Measurements from ENCODE around the gene GALNT16. TPM values are rescaled to one million over a fixed set of nuclear protein-coding genes. Genes with fewer than 3 reads are reported as not detected.
"Not testable (repeated sequence)": the region's sequence is repeated elsewhere in the genome, so short reads cannot be mapped to it uniquely, and the experiment has no call there.

The GALNT16 gene
- 1 to 10 TPM; 1.9 to 3.6 (median 3.4) TPM for polyA plus RNA-seq (ENCODE audit: insufficient read length in 3 of 3)

GRCh38 chr14:69259527-69260189 lies at the start of gene GALNT16:
Gene GALNT16, plus strand, starts transcription at chr14:69260158. Its CDS starts 133 bp downstream, at chr14:69260291.
- peak in 1 of 3 donors; percentile 18 for DNase-seq (ENCODE audit: low read depth in 3 of 3, low spot score in 2 of 3)

- DNase-seq (ENCODE audit: low read depth in 3 of 3, low spot score in 2 of 3) = peak in 1 of 3 donors; percentile 16
Observed at GRCh38 chr14:69214393-69214792, 45.6 kb upstream of the GALNT16 start.

- not testable (repeated sequence) for DNase-seq (ENCODE audit: low read depth in 3 of 3, low spot score in 2 of 3)
Observed at GRCh38 chr14:69217663-69218062, 42.3 kb upstream of the GALNT16 start.

GRCh38 chr14:69224946-69225345 lies 35.0 kb upstream of the GALNT16 start:
- DNase-seq (ENCODE audit: low read depth in 3 of 3, low spot score in 2 of 3) = no peak

- no peak for DNase-seq (ENCODE audit: low read depth in 3 of 3, low spot score in 2 of 3)
Observed at GRCh38 chr14:69226178-69226577, 33.8 kb upstream of the GALNT16 start.

GRCh38 chr14:69226736-69227135 lies 33.2 kb upstream of the GALNT16 start:
- no peak for DNase-seq (ENCODE audit: low read depth in 3 of 3, low spot score in 2 of 3)

GRCh38 chr14:69231486-69231885 lies 28.5 kb upstream of the GALNT16 start:
- no peak for DNase-seq (ENCODE audit: low read depth in 3 of 3, low spot score in 2 of 3)

GRCh38 chr14:69232388-69232787 lies 27.6 kb upstream of the GALNT16 start:
- no peak for DNase-seq (ENCODE audit: low read depth in 3 of 3, low spot score in 2 of 3)

GRCh38 chr14:69234106-69234505 lies 25.9 kb upstream of the GALNT16 start:
- no peak for DNase-seq (ENCODE audit: low read depth in 3 of 3, low spot score in 2 of 3)

GRCh38 chr14:69235708-69236107 lies 24.2 kb upstream of the GALNT16 start:
- DNase-seq (ENCODE audit: low read depth in 3 of 3, low spot score in 2 of 3) = no peak

GRCh38 chr14:69237142-69237541 lies 22.8 kb upstream of the GALNT16 start:
- no peak for DNase-seq (ENCODE audit: low read depth in 3 of 3, low spot score in 2 of 3)

GRCh38 chr14:69237584-69237983 lies 22.4 kb upstream of the GALNT16 start:
- DNase-seq (ENCODE audit: low read depth in 3 of 3, low spot score in 2 of 3) = no peak

- no peak for DNase-seq (ENCODE audit: low read depth in 3 of 3, low spot score in 2 of 3)
Observed at GRCh38 chr14:69238883-69239282, 21.1 kb upstream of the GALNT16 start.

GRCh38 chr14:69240527-69241173 lies 19.3 kb upstream of the GALNT16 start:
- no peak for DNase-seq (ENCODE audit: low read depth in 3 of 3, low spot score in 2 of 3)

GRCh38 chr14:69241577-69241976 lies 18.4 kb upstream of the GALNT16 start:
- DNase-seq (ENCODE audit: low read depth in 3 of 3, low spot score in 2 of 3) = no peak

- peak in 1 of 3 donors; percentile 57 for DNase-seq (ENCODE audit: low read depth in 3 of 3, low spot score in 2 of 3)
Observed at GRCh38 chr14:69242311-69243224, 17.4 kb upstream of the GALNT16 start.

- DNase-seq (ENCODE audit: low read depth in 3 of 3, low spot score in 2 of 3) = no peak
Observed at GRCh38 chr14:69244946-69245345, 15.0 kb upstream of the GALNT16 start.

GRCh38 chr14:69246331-69246730 lies 13.6 kb upstream of the GALNT16 start:
- DNase-seq (ENCODE audit: low read depth in 3 of 3, low spot score in 2 of 3) = peak in 1 of 3 donors; percentile 3

- DNase-seq (ENCODE audit: low read depth in 3 of 3, low spot score in 2 of 3) = no peak
Observed at GRCh38 chr14:69247676-69248440, 12.1 kb upstream of the GALNT16 start.

- DNase-seq (ENCODE audit: low read depth in 3 of 3, low spot score in 2 of 3) = no peak
Observed at GRCh38 chr14:69249603-69250002, 10.4 kb upstream of the GALNT16 start.
